ENCODE results near the gene CHM. TPM values are rescaled to one million over a fixed set of nuclear protein-coding genes. Genes with fewer than 3 reads are reported as not detected.
A peak's percentile ranks its signal among the peaks of the same experiment; 100 is the strongest.

The CHM gene
- total RNA-seq, 1 donor from 2014 or later, result 42.1 TPM

DNA sequence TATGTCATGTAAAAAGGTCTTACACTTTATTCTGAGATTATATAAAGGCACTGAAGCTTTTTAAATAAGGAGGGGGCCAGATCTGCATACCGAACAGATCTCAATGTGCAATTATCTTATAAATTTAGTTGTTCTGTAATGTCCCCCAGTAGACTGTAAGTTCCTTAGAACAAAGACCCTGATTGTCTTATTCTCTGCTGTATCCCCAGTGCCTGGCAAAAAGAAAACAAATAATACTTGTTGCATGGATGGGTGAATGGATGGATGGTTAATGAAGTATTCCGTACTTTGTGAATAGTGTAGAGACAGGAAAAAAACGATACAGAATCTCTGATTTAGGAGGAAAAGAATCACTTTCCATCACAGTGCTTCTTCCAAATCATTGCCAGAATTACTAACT lies 141.5 kb downstream of the CHM start:
- no peak for DNase-seq

DNA sequence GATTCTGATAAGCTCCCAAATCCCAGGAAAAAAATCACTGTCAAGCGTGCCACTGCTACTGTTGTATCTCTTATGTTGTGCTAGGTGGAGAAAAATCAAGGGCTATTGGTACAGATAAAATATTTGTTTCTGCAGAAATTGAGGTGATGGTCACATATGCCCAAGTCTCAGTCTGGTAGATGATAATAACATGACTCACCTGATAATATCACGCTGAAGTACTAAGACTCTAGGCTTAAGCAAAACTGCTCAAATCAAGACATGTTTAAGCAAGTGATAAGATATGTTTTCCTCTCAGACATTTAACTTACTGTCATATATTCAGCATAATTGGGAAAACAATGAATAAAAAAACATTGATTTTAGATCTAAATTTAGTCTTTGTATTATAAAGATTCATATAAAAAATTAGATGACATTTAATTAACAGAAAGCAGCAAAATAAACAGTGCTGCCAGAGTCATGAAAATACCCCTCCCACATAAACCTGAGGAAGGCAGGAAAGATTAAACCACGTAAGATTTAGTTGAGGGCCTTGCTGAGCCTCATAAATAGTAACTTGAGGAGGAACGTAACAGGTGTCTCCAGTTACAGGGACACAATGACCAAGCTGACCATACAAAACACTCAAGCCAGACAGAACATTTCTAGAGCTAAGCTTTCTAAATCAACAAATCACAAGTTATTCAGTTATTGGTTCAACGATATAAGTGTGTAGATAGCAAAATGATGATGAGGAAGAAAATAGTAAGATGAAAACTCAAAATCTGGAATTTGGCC lies 143.5 kb downstream of the CHM start:
- DNase-seq, result no peak

DNA sequence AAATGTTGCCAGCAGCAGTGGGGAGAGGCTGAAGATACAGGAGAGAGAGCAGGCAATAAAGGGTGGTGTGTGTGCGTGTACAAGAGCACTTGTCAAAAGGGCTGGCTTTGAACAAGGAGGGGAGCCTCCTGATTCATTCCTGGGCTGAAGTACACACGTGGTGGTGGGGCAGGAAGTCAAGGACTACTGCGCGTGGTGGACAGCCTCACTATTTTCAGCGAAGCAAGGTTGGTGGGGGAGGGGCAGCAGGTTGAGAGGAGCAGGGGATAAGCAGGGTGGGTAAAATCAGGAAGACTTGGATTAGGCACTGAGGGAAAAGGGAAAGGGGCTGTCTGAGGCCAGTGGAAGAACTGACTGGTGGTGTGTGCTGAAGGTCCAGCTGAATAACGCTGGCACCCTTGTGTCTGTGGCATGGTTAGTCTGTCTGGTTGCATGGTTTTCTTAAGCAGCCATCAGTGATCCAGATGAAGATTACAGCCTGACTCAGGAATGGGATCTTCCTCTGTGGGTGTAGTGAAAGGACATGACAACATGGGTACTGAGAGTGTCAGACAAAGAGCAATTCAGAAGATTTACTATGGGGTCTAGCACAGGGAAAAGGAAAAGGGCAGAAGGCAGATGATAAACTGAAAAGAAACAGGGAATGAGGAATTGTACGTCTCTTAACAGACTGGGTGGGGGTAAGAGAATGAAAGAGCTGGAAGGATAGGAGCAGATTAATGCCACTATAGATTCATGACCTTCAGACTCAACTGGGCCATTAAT lies 149.8 kb downstream of the CHM start:
- no peak for DNase-seq

DNA sequence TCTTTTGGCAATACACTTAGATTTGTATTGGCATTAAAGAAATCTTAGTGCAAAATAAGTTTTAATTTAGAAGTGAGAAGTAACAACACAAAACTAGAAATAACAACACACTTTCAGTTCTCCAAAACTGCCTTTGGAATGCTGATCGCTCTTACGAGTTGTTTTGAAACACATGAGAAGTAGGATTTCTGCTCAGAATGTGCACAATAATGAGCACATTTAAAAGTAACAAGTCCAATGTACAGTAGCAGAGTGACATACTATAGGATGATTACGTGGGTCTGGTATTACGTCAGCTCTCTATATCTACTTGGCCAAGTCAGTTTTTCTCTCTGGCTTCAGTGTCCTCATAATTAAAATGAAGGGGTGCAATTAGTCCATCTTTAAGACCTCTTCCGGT lies 164.8 kb downstream of the CHM start:
- DNase-seq, result no peak

DNA sequence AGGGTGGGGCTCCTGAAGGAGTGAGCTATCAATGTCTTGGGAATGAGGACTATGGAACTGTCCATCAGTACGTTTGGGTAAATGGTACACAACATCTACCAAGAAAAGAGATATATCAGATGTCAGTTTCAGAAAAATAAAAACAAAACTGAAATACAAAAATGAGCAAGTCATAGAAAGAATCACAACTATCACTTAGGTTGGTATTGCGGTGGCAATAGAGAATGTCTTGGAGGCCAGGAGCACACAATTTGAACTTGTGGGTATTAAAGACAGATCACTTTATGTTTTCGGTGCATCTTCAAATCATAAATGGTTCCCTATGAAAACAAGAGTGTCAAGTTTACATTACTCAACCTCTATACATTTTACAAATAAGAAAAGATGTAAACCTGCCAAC lies 176.8 kb downstream of the CHM start:
- DNase-seq, result no peak

DNA sequence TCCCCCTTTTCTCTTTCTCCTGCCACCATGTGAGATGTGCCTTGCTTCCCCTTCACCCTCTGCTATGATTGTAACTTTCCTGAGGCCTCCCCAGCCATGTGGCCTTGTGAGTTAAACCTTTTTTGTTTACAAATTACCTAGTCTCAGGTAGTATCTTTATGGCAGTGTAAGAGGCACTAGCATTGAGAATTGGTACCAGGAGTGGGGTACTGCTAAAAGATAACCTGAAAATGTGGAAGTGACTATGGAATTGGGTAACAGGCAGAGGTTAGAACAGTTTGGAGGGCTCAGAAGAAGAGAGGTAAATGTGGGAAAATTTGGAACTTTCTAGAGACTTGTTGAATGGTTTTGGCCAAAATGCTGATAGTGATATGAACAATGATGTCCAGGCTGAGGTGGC lies 182.0 kb downstream of the CHM start:
- no peak for DNase-seq

DNA sequence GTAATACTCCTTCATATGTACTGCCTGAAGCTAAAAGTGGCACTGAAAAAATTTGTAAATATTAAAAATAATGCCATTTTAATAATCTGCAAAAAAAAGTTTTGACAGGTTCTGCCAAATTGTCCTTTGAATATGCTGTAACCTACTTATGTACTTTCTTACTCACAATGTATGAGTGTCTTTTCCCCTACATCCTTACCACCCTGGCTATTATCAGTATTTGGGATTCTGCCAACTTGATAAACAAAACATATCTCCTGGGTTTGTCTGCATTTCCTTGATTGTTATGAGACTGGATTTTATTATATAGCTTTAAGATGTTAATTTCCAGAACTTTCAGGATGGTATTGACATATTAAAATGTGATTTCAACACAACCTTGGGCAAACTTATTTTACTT lies 187.9 kb downstream of the CHM start:
- no peak for DNase-seq

DNA sequence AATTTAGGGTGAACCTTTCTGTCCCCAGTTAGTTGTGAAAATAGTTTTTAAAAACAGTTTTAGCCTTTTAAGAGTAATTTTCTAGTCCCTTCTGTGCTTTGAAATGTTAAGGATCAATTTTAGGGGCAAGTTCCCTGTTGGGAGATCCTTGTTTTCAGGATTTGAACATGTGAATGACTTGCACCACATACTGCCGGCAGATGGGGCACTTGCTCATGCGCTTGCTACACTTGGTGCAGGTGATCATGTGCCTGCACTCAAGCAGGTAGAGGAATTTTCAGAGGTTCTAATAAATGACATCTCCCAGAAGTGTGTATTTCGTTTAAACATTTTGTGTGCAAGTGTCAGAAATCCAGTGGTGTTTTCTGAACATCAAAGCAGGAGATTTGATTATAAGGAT lies 195.9 kb downstream of the CHM start:
- DNase-seq, result no peak

DNA sequence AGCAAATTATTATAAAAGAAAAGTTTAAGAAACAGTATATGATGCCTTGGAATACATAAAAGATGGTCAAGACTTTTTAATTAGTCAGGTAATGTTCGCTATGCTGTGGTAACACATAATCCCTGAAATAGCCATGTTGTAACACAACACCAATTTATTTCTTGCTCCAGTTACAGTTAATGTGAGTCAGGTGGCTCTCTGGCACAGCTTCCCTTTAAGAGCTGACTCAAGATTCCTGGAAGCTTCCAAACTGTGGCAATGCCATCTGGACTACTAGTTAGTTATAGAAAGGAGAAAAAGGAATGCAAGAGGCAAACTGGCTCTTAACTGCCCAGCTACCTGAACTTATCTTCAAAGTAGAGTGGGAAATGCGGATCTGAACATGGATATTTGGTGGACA lies 210.5 kb downstream of the CHM start:
- DNase-seq, result peak; percentile 12

DNA sequence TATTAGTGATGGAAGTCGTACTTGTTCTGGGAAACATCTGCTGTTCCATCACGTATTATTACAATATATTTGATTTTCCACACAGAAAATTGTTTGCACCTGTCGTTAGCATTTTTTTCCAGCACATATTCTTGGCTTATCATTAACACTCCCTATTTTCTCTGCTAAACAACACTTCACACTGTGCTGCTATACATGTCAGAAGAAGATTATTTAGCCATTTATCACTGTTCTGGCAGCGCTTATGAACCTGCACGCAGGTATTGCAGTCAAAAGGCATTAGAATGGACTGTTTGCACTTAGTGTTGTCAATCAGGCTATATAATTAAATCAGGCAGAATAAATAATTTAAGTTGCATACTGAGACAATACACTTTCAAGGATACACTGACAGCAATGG lies 218.6 kb downstream of the CHM start:
- no peak for DNase-seq

DNA sequence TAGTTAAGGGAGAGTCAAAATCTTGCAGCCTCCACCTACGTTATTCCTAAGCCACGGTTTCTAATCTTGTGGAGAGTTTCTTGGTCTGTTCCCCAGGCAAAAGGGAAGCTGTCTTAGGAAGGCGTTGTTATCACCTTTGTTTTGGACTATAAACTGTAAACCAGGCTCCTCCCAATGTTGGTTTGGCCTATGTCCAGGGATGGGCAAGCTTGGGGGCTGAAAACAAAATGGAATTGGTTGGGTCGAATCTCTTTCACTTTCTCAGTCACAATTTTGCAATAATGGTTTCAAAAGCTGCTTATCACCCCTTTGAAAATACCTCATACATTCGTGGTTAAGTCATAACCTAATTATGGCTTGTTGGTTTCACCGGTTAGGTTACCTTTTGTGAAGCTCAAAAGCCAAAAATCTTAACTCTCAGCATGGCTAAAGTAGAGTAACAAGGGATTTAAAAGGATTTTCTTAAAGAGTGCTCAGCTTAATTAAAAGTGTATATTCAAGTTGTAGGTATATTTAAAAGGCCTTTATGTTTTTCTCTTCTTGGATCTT lies 232.1 kb downstream of the CHM start:
- no peak for DNase-seq

Small RNAs within 50 kb of the gene (small RNA-seq; reads per million reads assigned to genes)
- not detected for gene AL022401.1
- 138 reads per million, percentile 97 among the genes with 10 or more reads in this experiment for gene MIR361
- not detected for gene NDUFA5P7
- gene RF00019, result not detected

Other genes with a start within 250 kb of the CHM start
- 6.4 TPM for gene DACH2, start 100.9 kb upstream of the CHM start, total RNA-seq